HepG2 (cell line): ENCODE results near the gene ETFDH. TPM values are rescaled to one million over a fixed set of nuclear protein-coding genes. Genes with fewer than 3 reads are reported as not detected.

Experiments used
- ATAC-seq: fragments of 200-7000 bp; cut with Tn5 transposase; 3 replicates; pipeline ENCODE4 v1.9.1; 2020; ENCODE audit warnings: mild to moderate bottlenecking, moderate library complexity
- BruUV-seq: library from RNA; stranded (reverse); fragments of 400-500 nt; replicated peaks from 2 replicates; lab custom pipeline; 2021; lab: Mats Ljungman, UMichigan
- CTCF ChIA-PET: fragments of 300-600 bp; formaldehyde crosslinking; extraction: SDS; loops from one replicate; lab custom pipeline; 2021; ENCODE audit warnings: low total read pairs, inconsistent platforms, low intra/inter-chr PET ratio; lab: Yijun Ruan, JAX
- POLR2A ChIA-PET: fragments of 350-600 bp; sonication (Branson Sonifier 250); formaldehyde crosslinking; loops from one replicate; lab custom pipeline; 2020; ENCODE audit warnings: antibody characterized with exemption, inconsistent platforms; lab: Yijun Ruan, JAX
- DNase-seq: peaks from one replicate; pipeline ENCODE4 v3.0.0-alpha.2; 2015; ENCODE audit warnings: low spot score
- FAIRE-seq: peaks from 3 replicates; lab custom pipeline; 2011; peaks lifted over from hg19 to GRCh38; lab: Jason Lieb, UNC
- H2AFZ ChIP-seq: one replicate; pipeline ENCODE4 v1.6.1; 2011; ENCODE audit warnings: low read length, inconsistent platforms
- H3K27ac ChIP-seq: fragments of 300-600 bp; 3 replicates; pipeline ENCODE4 v1.8.0; 2011; ENCODE audit warnings: mixed run types, mild to moderate bottlenecking, mixed read lengths, low read length, inconsistent platforms; ENCODE audit not compliant: insufficient read depth; ENCODE audit errors: extremely low read length
- H3K27me3 ChIP-seq, 2 experiments: fragments of 200-600 bp in 1 of 2; 2 replicates in 1 of 2; 3 replicates in 1 of 2; pipeline versions ENCODE4 v1.6.0 to v1.8.0; 2011; ENCODE audit warnings: low read length in 2 of 2, mild to moderate bottlenecking in 2 of 2, moderate library complexity in 2 of 2, inconsistent platforms in 1 of 2; ENCODE audit not compliant: insufficient read depth in 2 of 2, control insufficient read depth in 1 of 2
- H3K36me3 ChIP-seq, 2 experiments: fragments of 200-600 bp in 1 of 2; replicated peaks in 1 of 2; 2 replicates in 1 of 2; 3 replicates in 1 of 2; pipeline versions ENCODE4 v1.5.1 to v1.8.0; 2011; ENCODE audit warnings: low read length in 2 of 2, inconsistent platforms in 1 of 2; ENCODE audit not compliant: insufficient read depth in 2 of 2, control insufficient read depth in 1 of 2
- H3K4me1 ChIP-seq: 2 replicates; pipeline ENCODE4 v1.5.1; 2012; ENCODE audit warnings: low read length, inconsistent platforms; ENCODE audit not compliant: insufficient read depth
- H3K4me2 ChIP-seq: 2 replicates; pipeline ENCODE4 v1.6.0; 2011; ENCODE audit warnings: low read depth, low read length, inconsistent platforms
- H3K4me3 ChIP-seq, 3 experiments: fragments of 200-600 bp in 1 of 3; sonication (generic), shearing (Covaris generic) in 1 of 3; replicated peaks in 1 of 3; 2 replicates each; pipeline ENCODE4 v1.5.1; 2011 to 2016; ENCODE audit warnings: low read length in 3 of 3, inconsistent platforms in 2 of 3, low read depth in 2 of 3, mild to moderate bottlenecking in 2 of 3, control low read depth in 1 of 3, mixed read lengths in 1 of 3; ENCODE audit not compliant: insufficient read depth in 1 of 3
- H3K79me2 ChIP-seq: one replicate; pipeline ENCODE4 v1.6.1; 2011; ENCODE audit warnings: low read length, inconsistent platforms; ENCODE audit not compliant: insufficient read depth
- H3K9ac ChIP-seq: 2 replicates; pipeline ENCODE4 v1.6.0; 2011; ENCODE audit warnings: mild to moderate bottlenecking, low read depth, low read length, inconsistent platforms; ENCODE audit not compliant: insufficient read depth
- H3K9me3 ChIP-seq: 2 replicates; pipeline ENCODE4 v1.5.1; 2012; ENCODE audit warnings: mild to moderate bottlenecking, low read length
- H4K20me1 ChIP-seq: 2 replicates; pipeline ENCODE4 v1.6.0; 2011; ENCODE audit warnings: inconsistent platforms, mild to moderate bottlenecking, low read length, moderate library complexity; ENCODE audit not compliant: insufficient read depth
- CREM ChIP-seq, 2 experiments: sonication (generic) in 1 of 2; formaldehyde crosslinking in 1 of 2; IDR thresholded peaks; 2 replicates each; pipeline versions ENCODE4 v1.4.0 to v1.6.1; 2016 to 2020; ENCODE audit warnings: antibody characterized with exemption in 1 of 2, mild to moderate bottlenecking in 1 of 2, missing genetic modification reagents in 1 of 2
- DRAP1 ChIP-seq: IDR thresholded peaks from 2 replicates; pipeline ENCODE4 v1.6.1; 2016; ENCODE audit warnings: missing genetic modification reagents, missing compliant biosample characterization
- HNF4G ChIP-seq, 2 experiments: sonication (generic) in 1 of 2; formaldehyde crosslinking in 1 of 2; IDR thresholded peaks; 2 replicates each; pipeline versions ENCODE4 v1.4.0 to v1.6.1; 2011 to 2020; ENCODE audit warnings: borderline replicate concordance in 2 of 2, low read depth in 2 of 2, mild to moderate bottlenecking in 2 of 2, low read length in 1 of 2, missing genetic modification reagents in 1 of 2, moderate library complexity in 1 of 2
- KLF16 ChIP-seq, 2 experiments: sonication (generic) in 1 of 2; formaldehyde crosslinking in 1 of 2; IDR thresholded peaks; 2 replicates each; pipeline versions ENCODE4 v1.6.1 to v1.8.0; 2016 to 2023; ENCODE audit warnings: missing genetic modification reagents in 2 of 2, missing compliant biosample characterization in 1 of 2
- MAFF ChIP-seq: IDR thresholded peaks from 2 replicates; pipeline ENCODE4 v1.6.1; 2011; ENCODE audit warnings: low read depth, low read length, improper control_type of control experiment
- MAFK ChIP-seq, 2 experiments: IDR thresholded peaks in 1 of 2; conservative IDR thresholded peaks in 1 of 2; 2 replicates each; pipeline ENCODE4 v1.6.1; 2011; ENCODE audit warnings: improper control_type of control experiment in 2 of 2, low read length in 2 of 2
- ZNF616 ChIP-seq: sonication (generic); formaldehyde crosslinking; IDR thresholded peaks from 2 replicates; pipeline ENCODE4 v1.5.0; 2020; ENCODE audit warnings: low read depth, mild to moderate bottlenecking, missing genetic modification reagents
- WGBS: methylation state at CpG from one replicate; pipeline ENCODE4 v1.1.6; 2017; ENCODE audit warnings: low lambda C conversion rate; 5-methylcytosine and 5-hydroxymethylcytosine counted together
- in situ Hi-C: cut with HindIII; loops from 2 replicates; pipeline ENCODE4 v1.10.0; 2017; ENCODE audit warnings: low pct_unique_long_range_greater_than_20kb; ENCODE audit not compliant: extremely low pct_ligation_motif_present
- intact Hi-C: fragments of 100-400 bp; cut with micrococcal nuclease; formaldehyde crosslinking; loops from one replicate; pipeline ENCODE4 v1.10.0; 2022; ENCODE audit not compliant: unreplicated experiment
- polyA plus RNA-seq, 8 experiments: library from polyadenylated mRNA; depleted of rRNA in 3 of 8; stranded (reverse) in 7 of 8; unstranded in 1 of 8; fragments of >200 nt; fragmentation: Illumina TruSeq in 4 of 8; extraction: Trizol in 4 of 8; gene quantifications; 2 replicates each; pipeline versions ENCODE4 v1.2.1 to v1.2.3, GENCODE V29; 2011 to 2016; ENCODE audit warnings: low read depth in 4 of 8, missing spikeins in 1 of 8, mixed read lengths in 1 of 8; ENCODE audit not compliant: insufficient read depth in 1 of 8
- total RNA-seq, 5 experiments: library from RNA; depleted of rRNA; stranded (reverse); fragments of >200 nt; fragmentation: Illumina TruSeq; extraction: Trizol; gene quantifications; 2 replicates each; pipeline ENCODE4 v1.2.3, GENCODE V29; 2016; ENCODE audit warnings: low read depth in 1 of 5

Gene ETFDH
- total and polyA plus RNA-seq, 2 of the 13 experiments (the other 11 are each of a cell fraction or from before 2014, with no cell fraction given), result 14.7 to 17.8 TPM

GRCh38 chr4:158630893-158631292 lies 41.2 kb upstream of the ETFDH start:
- ChIA-PET POLR2A (no interaction called here), CTCF (no interaction called here)
- no peaks in the 10 kb centered on the region; a peak in 1 of 5 replicates for H3K27me3 ChIP-seq
- 0% methylated on average over 1 of the region's 1 CpG for WGBS
- intact Hi-C loops, result no loop called here
- in situ Hi-C loops, result no loop called here
- H2AFZ ChIP-seq, result no peak overlapping the region
- H3K36me3 ChIP-seq, result no peaks in the 10 kb centered on the region
- no peak for ATAC-seq
- no TSS peak for BruUV-seq
- no peak for FAIRE-seq
- no peak for DNase-seq
- H4K20me1 ChIP-seq, result no peaks in the 10 kb centered on the region
- no peak overlapping the region for H3K4me3 ChIP-seq
- H3K4me2 ChIP-seq, result no peak overlapping the region
- H3K79me2 ChIP-seq, result no peaks in the 10 kb centered on the region
- no peaks in the 10 kb centered on the region for H3K4me1 ChIP-seq
- H3K9me3 ChIP-seq, result no peaks in the 10 kb centered on the region
- no peak overlapping the region for H3K27ac ChIP-seq
- H3K9ac ChIP-seq, result no peak overlapping the region
- no peak for TF ChIP-seq CREM (IDR thresholded peaks at IDR 0.05)
- TF ChIP-seq CREM (CRISPR knock-in tag; IDR thresholded peaks at IDR 0.05), result no peak
- TF ChIP-seq KLF16 (CRISPR knock-in tag; IDR thresholded peaks at IDR 0.05), result no peak
- no peak for TF ChIP-seq ZNF616 (CRISPR knock-in tag)

GRCh38 chr4:158636619-158637018 lies 35.5 kb upstream of the ETFDH start:
- FAIRE-seq, result no peak
- no peak for ATAC-seq
- Histone ChIP-seq H3K79me2 (no peaks in the 10 kb centered on the region), H3K9ac (no peak overlapping the region), H2AFZ (no peak overlapping the region), H3K36me3 (no peaks in the 10 kb centered on the region), H3K27ac (no peak overlapping the region), H3K9me3 (no peaks in the 10 kb centered on the region), H3K4me2 (no peak overlapping the region), H3K4me1 (no peaks in the 10 kb centered on the region), H3K27me3 (no peaks in the 10 kb centered on the region), H3K4me3 (no peak overlapping the region), H4K20me1 (no peaks in the 10 kb centered on the region)
- in situ Hi-C loops, result no loop called here
- WGBS, result 5% methylated on average over 1 of the region's 1 CpG
- TF ChIP-seq MAFF, result peak; percentile 59
- peak; percentile 51 to 80 for TF ChIP-seq MAFK (conservative IDR thresholded peaks at IDR 0.05 in 1 of 2, IDR thresholded peaks at IDR 0.05 in 1 of 2; ENCODE audit: low read length in 2 of 2)
- TF ChIP-seq HNF4G (IDR thresholded peaks at IDR 0.05; ENCODE audit: borderline replicate concordance, low read depth, low read length), result no peak
- no peak for TF ChIP-seq HNF4G (CRISPR knock-in tag; IDR thresholded peaks at IDR 0.05; ENCODE audit: borderline replicate concordance, low read depth)
- TF ChIP-seq DRAP1 (CRISPR knock-in tag), result no peak
- DNase-seq, result no peak
- BruUV-seq, result no TSS peak
- POLR2A ChIA-PET, result no interaction called here
- intact Hi-C loops, result no loop called here
- CTCF ChIA-PET, result no interaction called here
